HG03060 (cell line): ENCODE measurements around the gene ZDHHC17.
"Not testable (repeated sequence)": the region's sequence is repeated elsewhere in the genome, so short reads cannot be mapped to it uniquely, and the experiment has no call there.

Source experiments
- ATAC-seq: cut with Tn5 transposase; IDR thresholded peaks from one replicate; pipeline ENCODE4 v1.9.1; 2021; ENCODE audit warnings: low read depth, moderate number of reproducible peaks; ENCODE audit not compliant: unreplicated experiment

ZDHHC17 gene

DNA sequence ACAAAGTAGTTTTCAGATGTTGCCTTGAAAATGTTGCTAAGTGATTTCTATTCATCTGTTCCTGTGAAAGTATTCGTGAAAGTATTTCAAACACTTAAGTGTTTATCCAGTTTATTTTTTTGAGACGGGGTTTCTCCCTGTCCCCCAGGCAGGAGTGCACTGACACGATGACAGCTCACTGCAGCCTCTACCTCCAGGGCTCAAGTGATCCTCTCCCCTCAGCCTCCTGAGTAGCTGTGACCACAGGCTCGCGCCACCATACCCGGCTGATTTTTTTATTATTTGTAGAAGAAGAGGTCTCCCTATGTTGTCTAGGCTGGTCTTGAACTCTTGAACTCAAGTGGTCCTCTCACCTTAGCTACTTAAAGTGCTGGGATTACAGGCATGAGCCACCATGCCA, 1.7 kb downstream of the ZDHHC17 start:
- no peak for ATAC-seq

DNA sequence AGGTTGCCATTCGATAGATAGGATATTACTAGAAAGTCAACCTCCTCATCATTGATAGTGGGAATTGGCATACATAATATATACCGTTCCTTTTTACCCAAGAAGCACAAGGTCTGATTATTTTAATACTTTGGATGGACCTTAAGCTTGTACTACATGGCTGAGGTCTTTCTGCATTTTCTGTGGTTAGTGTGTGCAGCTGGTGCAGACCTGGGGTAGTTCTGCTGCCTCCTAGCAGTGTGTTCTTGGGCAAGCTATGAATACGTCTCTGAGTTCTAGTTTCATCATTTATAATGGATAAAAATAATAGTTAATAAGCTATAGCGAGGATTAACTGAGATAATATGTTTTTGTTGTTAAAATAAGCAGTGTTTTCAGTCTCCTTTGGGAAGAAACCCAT, 2.2 kb downstream of the ZDHHC17 start:
- no peak for ATAC-seq

DNA sequence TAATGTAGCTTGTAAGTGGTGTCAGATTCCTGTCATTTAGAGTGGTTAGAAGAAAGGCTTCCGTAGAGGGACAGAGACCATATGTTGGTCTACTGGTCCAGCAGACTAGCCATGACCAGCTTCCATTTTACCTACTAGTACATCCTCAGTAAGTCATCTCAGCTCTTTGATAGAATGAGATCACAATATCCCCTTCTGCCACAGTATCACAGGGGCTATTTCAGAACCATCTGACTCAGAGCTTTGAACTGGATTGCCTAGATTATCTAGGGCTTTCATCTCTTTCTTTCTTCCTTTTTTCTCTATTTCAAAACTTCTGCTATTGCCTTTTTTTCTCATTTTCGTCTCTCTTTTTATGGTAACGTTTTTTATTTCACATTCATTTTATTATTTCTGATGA, 4.7 kb downstream of the ZDHHC17 start:
- no peak for ATAC-seq

DNA sequence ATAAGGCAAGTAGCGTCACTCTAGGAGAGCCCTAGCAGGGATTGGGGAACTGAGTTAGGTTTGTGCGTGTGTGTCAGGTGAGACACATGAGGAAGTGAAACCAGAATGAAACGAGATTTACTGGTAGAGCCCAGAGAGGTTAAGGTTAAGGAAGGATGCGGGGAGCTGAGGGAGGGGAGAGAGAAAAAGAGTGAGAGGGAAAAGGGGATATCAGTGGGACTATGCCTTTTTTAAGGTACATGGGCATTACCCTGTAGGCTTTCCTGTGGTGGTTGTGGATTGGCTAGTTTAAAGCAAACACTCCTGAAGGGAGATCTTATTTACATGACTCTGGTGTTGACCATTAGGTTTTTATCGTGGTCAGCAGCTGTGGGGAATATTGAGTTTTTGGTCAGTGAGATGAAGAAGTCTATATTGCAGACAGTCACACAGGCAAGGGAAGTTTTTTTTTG, 13.9 kb downstream of the ZDHHC17 start:
- ATAC-seq: peak; percentile 100

DNA sequence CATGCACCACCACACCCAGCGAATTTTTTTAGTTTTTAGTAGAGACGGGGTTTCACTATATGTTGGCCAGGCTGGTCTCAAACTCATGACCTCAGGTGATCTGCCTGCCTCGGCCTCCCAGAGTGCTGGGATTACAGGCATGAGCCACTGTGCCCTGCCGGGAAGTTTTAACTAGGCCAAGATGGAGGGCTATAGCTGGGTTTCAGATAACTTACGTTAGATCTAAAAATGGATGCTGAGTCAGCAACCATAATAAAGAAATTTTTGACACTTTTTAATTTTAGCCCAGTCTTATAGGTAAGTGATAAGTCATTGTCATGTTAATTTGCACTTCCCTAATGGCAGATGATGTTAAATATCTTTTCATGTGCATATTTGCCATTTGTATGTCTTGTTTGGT, 14.4 kb downstream of the ZDHHC17 start:
- no peak for ATAC-seq

DNA sequence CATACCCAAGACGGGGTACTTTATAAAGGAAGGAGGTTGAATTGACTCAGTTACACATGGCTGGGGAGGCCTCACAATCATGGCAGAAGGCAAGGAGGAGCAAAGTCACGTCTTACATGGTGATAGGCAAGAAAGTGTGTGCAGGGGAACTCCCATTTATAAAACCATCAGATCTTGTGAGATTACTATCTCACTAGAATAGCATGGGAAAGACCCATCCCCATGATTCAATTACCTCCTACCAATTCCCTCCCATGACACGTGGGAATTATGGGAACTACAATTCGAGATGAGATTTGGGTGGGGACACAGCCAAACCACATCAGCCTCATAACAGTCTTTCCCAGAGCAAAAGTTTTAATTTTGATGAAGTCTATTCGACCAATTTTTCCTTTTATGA, 15.4 kb downstream of the ZDHHC17 start:
- not testable (repeated sequence) for ATAC-seq

DNA sequence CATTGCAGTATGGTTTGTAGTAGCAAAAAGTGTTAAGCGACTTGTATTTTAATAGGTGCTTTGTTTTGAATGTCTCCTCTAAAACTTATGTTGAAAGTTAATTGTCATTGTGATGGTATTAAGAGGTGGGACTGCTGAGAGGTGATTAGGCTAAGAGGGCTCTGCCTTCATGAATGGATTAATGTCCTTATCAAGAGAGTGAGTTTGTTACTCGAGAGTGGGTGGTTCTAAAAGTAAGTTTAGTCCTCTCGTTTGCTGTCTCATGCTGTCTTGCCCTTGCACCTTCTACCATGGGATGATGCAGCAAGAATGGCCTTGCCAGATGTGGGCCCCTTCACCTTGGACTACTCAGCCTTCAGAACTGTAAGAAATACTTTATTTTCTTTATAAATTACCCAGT, 17.4 kb downstream of the ZDHHC17 start:
- ATAC-seq: no peak

DNA sequence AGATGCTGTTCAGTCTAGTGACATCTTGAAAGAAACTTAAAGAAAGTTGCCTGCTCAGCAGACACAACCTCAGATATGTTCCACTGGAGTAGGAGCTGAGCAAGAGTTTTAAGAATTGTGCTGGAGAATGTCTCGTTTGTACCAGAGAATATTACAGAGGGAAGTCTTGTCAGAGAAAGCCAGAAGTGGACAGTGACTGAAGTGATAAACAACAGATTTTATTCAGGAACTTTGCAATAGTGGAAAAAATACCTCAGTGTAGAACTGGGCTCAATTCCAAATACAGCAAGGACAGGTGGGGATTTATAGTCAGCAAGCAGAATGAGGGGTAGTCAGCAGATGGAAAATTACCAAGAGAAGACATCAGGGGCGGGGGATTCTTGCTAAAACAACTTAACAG, 18.6 kb downstream of the ZDHHC17 start:
- ATAC-seq: no peak

DNA sequence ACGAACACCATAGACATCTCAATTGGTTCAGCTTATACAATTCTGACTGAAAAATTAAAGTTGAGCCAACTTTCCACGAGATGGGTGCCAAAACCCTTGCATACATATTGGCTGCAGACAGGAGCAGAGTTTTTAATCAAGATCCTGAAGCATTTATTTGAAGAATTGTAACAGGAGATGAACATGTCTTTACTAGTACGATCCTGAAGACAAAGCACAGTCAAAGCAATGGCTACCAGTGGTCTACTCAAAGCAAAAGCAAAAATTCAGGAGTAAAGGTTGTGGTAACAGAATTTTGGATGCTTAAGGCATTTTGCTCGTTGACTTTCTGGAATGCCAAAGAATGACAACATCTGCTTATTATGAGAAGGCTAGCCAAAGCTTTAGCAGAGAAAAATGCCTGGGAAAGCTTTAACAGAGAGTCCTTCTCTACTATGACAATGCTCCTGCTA, 20.7 kb downstream of the ZDHHC17 start:
- no peak for ATAC-seq

DNA sequence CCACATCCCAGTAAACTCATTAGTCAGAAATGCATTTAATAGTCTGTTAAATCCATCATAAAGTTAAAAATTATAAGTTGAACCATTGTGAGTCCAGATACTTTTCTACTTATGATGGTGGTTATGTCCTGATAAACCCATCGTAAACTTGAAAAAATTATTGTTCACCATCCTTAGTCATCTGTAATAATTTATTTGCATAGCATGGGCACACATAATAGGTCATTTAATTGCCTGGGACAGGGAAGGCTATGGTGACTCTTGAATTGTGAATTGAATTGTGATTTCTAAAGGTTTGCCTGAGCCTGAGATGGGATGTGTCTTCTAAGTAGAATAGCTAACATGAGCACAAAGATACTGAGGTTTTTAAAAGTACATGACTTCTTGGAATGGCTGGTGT, 21.5 kb downstream of the ZDHHC17 start:
- no peak for ATAC-seq

DNA sequence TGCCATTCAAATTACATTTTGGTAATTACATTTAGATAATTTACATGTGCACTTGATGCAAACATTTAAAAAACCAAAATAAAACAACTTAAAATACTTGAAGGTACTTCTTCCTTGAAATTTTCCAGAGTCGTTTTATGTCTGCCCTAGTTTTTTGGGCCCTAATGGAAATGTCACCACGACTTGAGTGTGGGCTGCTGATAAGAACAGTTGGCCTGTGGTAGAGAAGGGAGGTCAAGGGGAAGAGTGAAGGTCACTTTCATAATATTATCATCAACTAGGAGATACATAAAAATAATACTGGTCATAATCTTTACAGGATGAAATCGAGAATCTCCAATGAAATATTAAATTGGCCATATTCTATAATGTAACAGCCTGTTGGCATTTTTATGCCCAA, 23.1 kb downstream of the ZDHHC17 start:
- ATAC-seq: no peak

DNA sequence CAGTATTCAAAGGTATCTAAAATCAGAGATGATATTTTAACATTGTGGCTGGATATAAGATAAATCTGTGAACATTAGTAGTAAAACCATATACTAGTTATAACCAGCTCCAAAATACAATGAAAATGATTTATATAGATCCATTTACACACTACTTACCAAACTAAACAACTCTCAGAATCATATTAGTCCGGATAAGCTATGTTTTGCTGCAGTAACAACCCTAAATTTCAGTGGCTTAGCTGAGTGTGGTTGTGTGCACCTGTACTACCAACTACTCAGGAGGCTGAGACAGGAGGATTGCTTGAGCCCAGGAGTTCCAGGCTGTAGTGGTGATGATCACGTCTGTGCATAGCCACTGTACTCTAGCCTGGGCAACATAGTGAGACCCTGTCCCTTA, 23.8 kb downstream of the ZDHHC17 start:
- no peak for ATAC-seq

DNA sequence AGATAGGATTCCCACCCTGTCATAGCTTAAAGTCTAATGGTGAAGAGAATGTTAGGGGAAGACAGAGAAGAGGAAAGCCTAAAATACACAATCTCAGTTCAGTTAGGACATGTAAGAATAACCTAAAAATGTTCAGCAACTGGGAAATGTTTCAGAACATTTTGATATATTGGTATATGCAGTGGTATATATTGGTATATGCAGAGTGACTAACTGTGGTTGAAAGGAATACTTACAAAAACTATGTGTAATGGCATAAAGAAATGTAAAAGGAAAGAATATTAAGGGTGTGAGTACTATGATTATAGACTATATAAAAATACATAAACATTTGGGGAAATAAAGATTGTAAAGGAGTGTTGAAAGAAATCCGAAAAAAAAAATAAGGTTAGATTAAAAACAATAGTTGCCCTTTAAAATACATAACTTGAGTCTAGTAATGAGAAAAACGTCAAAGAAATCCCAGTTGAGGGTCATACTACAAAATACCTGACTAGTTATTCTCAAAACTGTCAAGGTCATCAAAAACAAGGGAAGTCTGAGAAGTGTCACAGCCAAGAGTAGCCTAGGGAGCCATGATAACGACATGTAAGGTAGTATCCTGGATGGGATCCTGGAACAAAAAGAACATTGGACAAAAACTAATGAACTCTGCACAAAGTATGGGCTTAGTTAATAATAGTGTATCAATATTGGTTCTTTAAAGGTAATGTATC, 25.6 kb downstream of the ZDHHC17 start:
- no peak for ATAC-seq

DNA sequence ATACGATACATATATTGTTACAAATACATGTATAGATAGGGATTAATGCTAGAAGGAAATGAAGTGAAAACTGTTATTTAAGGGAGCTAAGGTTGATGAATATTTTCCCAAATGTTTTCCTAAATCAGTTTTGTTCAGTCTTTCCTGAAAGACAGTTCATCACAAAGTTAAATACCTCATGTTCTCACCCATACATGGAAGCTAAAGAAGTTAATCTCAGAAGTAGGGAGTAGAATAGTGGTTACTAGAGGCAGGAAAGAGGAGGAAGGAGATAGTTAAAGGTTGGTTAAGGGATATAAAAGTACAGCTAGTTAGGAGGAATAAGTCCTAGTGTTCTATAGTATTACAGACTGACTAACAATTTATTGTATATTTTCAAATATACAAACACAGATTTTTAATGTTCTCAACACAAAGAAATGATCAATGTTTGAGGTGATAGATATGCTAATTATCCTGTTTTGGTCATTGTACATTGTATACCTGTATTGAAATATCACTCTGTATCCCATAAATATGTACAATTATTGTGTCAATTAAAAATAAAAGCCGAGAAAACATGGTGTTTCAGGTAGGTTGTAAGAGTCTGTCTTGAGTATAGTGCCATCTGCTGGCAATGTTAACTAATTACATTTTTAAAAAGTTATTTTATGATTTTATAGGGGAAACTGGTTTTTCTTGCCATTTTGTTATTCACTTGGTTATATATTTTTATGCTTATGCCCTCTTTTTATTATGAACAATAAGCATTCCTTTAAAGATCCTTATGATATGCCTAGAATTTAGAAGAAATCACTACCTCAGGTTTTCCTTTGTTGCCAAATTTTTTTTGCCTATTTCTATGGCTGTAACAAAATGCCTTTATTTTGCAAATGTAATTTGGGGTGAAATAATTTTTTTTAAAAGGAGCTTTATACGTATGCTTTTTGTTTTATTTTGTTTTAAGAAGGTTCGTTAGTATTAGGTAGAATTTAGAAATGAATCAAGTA, 26.9 kb downstream of the ZDHHC17 start:
- no peak for ATAC-seq

DNA sequence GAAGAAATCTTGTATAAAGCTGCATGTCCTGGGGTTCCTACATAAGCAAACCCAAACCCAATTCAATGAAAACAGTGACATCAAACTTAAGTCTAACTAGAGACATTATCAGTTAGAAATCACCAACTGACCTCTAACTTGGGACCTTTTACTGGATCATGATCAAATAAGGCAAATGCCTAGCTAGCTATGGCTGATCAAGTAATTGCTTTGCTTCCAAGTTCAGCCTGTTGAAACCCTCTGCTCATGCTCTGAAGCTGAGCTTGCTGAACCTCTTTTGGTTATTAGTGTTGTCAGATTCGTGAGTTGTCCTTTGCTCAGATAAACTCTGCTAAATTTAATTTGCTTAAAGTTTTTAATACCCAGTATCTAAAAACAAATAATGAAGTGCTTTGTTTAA, 28.9 kb downstream of the ZDHHC17 start:
- ATAC-seq: no peak

DNA sequence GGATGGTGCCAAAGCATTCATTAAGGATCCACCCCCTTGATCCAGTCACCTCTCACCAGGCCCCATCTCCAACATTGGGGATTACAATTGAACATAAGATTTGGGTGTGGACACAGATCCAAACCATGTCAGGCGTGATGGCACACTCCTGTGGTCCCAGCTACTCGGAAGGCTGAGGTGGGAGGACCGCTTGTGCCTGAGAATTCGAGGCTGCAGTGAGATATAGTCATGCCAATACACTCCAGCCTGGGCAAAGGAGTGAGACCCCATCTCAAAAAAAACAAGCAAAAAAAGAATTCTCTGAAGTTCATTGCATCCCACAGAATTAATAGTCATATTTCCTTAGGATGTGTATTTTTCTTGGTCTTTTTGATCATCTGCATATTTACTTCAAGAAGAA, 34.9 kb downstream of the ZDHHC17 start:
- no peak for ATAC-seq

DNA sequence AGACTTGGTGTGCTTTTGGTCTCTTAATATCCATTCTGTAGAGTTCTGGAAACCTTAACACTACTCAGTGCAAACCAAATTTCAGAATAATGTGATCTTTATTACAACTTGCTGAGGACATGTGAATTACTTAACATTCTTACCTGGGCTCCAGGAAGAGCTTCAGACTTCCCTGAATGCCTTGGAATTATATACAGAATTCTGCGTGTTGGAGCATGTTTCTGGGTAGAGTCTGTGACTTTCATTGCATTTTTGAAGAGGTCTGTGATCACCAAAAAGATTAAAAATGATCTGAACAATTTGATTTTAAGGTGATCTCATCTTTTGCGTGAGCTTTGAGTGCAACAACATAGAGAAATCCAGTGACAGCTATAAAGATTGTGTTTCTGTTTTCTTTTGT, 35.4 kb downstream of the ZDHHC17 start:
- no peak for ATAC-seq

DNA sequence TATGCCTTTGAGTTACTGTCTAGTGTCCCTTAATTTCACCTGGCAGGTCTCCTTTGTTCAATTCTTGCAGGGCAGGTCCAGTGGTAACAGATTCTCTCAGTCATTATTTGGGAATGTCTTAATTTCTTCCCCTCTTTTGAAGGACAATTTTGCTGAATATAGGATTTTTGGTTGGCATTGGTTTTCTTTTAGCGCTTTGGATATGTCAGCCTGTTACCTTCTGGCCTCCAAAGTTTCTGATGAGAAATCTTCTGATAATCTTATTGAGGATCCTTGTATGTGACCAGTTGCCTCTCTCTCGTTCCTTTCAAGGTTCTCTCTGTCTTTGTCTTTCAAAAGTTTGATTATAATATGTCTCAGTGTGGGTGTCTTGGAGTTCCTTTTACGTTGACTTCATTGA, 38.1 kb downstream of the ZDHHC17 start:
- ATAC-seq: no peak

DNA sequence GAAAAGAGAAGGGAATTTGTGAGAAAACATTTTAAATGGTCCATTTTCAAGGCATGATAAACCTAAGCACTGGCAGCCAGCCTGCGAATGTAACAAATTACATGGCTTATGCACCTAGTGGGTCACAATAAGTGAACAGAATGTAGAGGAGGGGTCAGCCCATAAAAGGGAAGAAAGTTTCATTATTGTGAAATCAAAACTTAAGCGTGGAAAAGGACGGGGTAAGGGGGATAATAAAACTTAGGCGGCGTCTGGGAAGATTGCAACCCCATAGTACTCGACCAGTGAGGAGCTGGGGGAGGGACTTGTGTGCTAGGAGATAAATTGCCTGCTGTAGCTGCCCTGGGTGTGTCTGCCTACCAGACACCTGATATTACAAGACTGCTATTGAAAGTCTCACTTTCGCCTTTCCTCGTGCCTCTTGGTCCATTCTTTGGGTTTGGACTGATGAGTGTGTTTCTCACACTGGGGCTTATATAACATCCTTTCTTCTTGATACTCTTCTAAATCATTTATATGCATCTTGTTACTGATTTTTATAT, 40.6 kb downstream of the ZDHHC17 start:
- no peak for ATAC-seq

DNA sequence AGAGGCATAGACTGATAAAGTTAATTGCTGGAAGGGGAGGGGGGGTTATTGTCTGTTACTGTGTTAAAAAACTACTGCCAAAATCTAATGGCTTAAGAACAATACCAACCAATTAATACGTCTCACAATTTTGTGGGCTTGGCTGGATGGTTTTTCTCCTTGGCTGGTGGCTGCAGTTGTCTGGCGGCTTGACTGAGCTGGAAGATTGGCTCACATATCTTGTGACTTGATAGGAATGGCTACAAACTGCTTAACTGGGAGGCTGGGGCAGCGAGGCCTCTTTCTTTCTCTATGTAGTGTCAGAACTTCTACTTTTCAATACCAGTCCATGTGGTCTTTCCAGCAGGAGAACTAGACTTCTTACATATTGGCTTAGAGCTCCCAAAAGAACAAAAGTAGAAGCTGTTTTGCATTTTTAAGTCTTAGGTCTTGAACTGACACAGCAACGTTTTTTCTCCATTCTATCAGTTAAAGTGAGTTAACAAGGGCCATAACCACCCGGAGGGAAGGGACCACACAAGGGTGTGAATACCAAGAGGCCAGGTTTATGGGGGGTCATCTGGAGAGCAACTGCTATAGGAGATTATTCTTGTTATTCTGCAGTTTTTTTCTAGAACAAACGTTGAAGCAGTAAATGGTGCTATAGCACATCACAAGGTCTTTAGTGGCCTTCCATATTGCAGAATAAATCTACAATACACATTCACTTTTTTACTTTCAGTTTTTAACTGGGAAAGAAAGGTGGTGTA, 46.9 kb downstream of the ZDHHC17 start:
- ATAC-seq: no peak

DNA sequence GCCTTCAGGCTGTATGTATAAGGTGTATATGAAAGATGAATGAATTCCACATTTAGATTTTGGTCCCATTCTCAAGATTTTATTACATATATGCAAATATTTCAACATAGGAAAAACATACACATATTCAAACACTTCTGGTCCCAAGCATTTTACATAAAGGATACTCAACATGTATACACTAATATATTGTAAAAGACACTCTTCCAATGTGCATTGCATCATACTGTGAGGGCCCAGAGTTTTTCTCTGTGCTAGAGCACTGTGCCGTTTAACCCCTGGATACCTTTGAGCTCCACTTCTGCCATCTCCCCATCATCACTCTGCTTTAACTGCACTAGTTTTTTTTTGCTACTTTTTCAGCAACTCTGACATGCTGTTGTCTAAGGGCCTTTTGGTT, 48.1 kb downstream of the ZDHHC17 start:
- no peak for ATAC-seq
